GM13977 (cell line): ENCODE data around the gene CEP170.

Experiments used
- DNase-seq: peaks from one replicate; pipeline ENCODE4 v3.0.0; 2012; ENCODE audit warnings: low spot score
- in situ Hi-C: fragments of 300-500 bp; cut with MboI; formaldehyde crosslinking; loops from one replicate; pipeline ENCODE4 v1.12.0; 2022; ENCODE audit warnings: low sequenced_read_pairs, low pct_unique_long_range_greater_than_20kb, mixed read lengths, inconsistent platforms; ENCODE audit not compliant: unreplicated experiment
- TF ChIP-seq, protein P1 (sequence below): IDR thresholded peaks from 2 replicates; pipeline ENCODE4 v1.5.1; 2012; ENCODE audit warnings: mild to moderate bottlenecking, control low read depth; ENCODE audit not compliant: insufficient read depth; ENCODE audit errors: extremely low read depth, missing control alignments

The CEP170 gene

DNA sequence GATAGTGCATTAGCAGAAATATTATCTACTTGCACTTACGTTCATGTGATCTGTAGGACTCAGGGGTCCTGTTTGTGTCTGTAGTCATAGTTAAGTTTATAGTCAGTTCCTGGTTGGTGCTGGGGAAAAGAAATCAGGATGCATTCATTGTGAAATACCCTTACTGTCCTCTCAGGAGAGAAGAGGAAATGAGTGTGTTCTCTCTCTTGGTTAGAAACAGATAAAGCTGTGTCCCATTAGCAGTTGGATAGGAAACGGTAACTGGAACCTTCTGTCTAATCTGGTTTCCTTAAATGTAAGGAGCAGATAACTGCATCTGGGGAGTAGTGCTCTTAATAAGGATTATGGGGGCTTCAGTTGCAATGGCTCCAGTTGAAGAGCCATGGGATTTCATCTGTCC lies 9.6 kb upstream of the CEP170 start:
- no peak for DNase-seq
- in situ Hi-C loops, result no loop called here
- TF ChIP-seq, protein P1, sequence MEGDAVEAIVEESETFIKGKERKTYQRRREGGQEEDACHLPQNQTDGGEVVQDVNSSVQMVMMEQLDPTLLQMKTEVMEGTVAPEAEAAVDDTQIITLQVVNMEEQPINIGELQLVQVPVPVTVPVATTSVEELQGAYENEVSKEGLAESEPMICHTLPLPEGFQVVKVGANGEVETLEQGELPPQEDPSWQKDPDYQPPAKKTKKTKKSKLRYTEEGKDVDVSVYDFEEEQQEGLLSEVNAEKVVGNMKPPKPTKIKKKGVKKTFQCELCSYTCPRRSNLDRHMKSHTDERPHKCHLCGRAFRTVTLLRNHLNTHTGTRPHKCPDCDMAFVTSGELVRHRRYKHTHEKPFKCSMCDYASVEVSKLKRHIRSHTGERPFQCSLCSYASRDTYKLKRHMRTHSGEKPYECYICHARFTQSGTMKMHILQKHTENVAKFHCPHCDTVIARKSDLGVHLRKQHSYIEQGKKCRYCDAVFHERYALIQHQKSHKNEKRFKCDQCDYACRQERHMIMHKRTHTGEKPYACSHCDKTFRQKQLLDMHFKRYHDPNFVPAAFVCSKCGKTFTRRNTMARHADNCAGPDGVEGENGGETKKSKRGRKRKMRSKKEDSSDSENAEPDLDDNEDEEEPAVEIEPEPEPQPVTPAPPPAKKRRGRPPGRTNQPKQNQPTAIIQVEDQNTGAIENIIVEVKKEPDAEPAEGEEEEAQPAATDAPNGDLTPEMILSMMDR, result no peak

DNA sequence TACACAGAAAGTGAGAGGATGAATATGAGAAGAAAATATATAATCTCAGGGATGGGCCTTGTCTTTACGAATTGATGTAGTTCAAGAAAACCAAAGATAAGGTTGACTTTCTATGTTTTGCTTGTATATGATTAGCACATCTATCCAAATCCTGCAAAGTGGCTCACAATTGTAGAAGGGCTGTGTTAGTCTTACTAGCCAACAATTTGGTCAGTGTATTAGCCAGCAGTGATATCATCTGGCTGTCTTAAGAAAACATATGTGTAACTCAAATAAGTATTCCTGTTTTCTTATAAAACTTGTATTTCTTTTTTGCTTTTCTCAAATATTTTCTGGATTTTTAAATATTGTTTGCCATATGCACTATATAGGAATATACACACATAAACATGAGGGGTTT lies 6.3 kb upstream of the CEP170 start:
- in situ Hi-C loops, result no loop called here
- TF ChIP-seq, protein P1, result no peak
- no peak for DNase-seq

DNA sequence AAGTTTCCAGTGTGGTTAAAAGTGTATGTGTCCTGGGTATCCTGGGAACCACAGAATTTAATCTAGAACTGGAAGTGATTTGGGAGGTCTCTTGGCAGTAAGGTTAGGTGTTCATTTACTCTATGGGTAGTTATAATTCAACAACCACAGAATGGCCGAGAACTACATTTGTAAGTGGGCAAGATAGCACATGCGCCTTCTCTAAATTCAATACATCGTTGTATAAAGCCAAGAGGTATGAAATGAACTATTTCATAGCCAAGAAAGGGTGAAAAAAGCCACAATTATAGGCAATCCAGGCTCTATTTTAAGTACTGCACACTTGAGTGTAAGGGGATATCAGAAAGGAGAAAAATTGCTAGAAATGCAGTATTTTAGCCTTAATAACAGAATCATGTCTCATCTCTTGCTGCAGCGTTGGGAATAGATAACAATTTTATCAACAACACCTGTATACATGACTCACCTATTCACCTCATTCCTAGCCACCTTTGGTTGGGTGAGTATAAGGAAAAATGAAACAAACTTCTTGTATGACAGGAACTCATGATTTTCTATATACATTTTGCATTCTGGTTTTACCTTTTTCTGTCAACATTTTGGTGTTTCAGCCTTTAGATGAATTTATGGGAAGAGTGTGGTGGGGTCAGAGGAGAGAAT lies 5.3 kb upstream of the CEP170 start:
- in situ Hi-C loops, result no loop called here
- no peak for DNase-seq
- TF ChIP-seq, protein P1, result no peak

DNA sequence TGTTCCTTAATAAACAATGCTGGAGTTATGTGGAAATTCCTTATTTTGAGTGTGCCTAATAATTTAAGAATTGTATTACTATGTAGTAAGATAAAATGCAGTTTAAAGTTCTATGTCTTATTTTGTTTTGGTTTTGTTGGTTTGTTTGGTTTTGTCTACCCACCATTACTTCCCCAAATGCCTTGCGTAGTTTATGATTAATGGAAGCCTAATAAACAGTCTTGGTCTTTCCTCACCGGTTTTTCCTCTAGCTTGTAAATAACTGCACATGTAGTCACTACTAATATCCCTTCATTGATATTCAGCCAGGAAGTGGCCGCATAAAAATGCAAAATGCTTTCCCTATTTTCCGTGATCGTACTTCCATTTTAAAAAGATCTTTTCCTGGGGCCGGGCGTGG lies 3.6 kb upstream of the CEP170 start:
- TF ChIP-seq, protein P1, result no peak
- in situ Hi-C loops, result no loop called here
- DNase-seq, result no peak

DNA sequence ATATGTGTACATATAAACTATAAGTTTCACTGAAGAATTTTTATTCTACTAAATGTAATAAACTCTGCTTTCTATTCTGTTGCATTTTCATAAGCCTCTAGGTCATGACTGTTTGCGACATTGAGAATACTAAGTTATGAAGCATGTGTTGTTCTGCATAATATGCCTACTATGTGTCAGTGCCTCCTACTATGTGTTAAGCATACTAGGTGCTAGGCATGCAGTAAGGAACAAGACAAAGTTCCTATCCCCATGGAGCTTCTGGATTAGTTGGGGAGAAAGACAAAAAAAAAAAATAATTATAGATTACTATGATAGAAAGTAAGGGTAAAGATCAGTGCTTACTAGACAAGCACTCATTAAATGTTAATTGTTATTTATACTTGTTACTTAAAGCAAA lies 2.1 kb upstream of the CEP170 start:
- in situ Hi-C loops, result no loop called here
- no peak for DNase-seq
- TF ChIP-seq, protein P1, result no peak

DNA sequence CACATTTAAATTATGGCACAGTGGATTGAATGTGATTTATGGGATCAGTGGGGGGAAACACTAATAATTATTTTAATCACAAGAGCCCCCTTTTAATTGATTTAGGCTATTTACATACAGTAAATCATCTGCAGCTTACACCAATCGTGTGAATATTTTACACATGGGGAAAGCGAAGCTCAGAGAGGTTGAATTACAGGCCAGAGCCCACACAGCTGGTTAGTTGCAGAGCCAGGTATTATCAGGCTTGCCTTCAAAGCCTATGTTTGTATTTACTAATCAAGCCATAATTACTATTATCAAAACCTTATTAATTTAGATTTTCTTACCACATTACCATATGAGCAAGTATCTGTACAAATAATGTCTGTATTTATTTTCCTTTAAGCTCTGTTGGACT lies 1.5 kb upstream of the CEP170 start:
- TF ChIP-seq, protein P1, result no peak
- no peak for DNase-seq
- in situ Hi-C loops, result no loop called here
